Fibroblast of lung (primary cell): ENCODE results near the gene ANKRD66.

Experiments used
- EZH2 ChIP-seq: IDR thresholded peaks from 2 replicates; pipeline ENCODE4 v1.5.1; 2012; ENCODE audit warnings: low read length, control low read depth, mild to moderate bottlenecking; ENCODE audit errors: missing control alignments
- TF ChIP-seq, protein P1 (sequence below), 2 donors: IDR thresholded peaks in 1 of 2; conservative IDR thresholded peaks in 1 of 2; 1 replicate in 1 of 2; 2 replicates in 1 of 2; pipeline ENCODE4 v1.5.1; 2011 to 2012; ENCODE audit warnings: low read length in 2 of 2, control low read depth in 1 of 2, inconsistent platforms in 1 of 2, low read depth in 1 of 2, mild to moderate bottlenecking in 1 of 2

DNA sequence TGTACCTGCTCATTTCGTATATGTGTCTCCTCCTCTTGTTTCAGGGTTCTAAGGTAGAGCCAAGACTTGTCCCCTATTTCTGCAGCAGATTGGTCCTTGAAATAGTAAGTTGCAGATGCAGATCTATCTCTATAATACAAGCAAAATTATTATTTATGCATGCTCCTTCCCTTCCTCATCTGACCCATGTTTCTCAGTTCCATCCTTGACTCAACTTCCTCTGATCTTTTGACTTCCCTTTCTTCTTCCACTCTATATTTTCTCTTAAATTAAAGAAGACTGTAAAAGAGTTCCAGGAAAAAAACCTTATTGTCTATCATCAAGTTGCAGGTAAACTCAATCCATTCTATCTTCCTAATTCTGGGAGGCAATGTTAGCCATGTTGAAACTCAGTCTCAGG is 35.2 kb upstream of the ANKRD66 start:
- TF ChIP-seq, protein P1, sequence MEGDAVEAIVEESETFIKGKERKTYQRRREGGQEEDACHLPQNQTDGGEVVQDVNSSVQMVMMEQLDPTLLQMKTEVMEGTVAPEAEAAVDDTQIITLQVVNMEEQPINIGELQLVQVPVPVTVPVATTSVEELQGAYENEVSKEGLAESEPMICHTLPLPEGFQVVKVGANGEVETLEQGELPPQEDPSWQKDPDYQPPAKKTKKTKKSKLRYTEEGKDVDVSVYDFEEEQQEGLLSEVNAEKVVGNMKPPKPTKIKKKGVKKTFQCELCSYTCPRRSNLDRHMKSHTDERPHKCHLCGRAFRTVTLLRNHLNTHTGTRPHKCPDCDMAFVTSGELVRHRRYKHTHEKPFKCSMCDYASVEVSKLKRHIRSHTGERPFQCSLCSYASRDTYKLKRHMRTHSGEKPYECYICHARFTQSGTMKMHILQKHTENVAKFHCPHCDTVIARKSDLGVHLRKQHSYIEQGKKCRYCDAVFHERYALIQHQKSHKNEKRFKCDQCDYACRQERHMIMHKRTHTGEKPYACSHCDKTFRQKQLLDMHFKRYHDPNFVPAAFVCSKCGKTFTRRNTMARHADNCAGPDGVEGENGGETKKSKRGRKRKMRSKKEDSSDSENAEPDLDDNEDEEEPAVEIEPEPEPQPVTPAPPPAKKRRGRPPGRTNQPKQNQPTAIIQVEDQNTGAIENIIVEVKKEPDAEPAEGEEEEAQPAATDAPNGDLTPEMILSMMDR (conservative IDR thresholded peaks at IDR 0.05 in 1 of 2, IDR thresholded peaks at IDR 0.05 in 1 of 2; ENCODE audit: low read depth in 1 of 2, low read length in 2 of 2), result no peak
- TF ChIP-seq EZH2, result no peak
